K562 (cell line): ENCODE measurements around the gene MGAT4B. TPM values are rescaled to one million over a fixed set of nuclear protein-coding genes. Genes with fewer than 3 reads are reported as not detected.

ENCODE experiments used
- DMBX1 ChIP-seq: fragments of 250-450 bp; sonication (Bioruptor Pico); IDR thresholded peaks from 2 replicates; pipeline ENCODE4 v1.8.0; 2022; ENCODE audit warnings: inconsistent platforms, mild to moderate bottlenecking, moderate library complexity, borderline replicate concordance
- ELF2 ChIP-seq: fragments of 250-450 bp; sonication (Bioruptor Pico); IDR thresholded peaks from 2 replicates; pipeline ENCODE4 v1.5.0; 2021; ENCODE audit warnings: mild to moderate bottlenecking
- ELF4 ChIP-seq: fragments of 450-650 bp; formaldehyde crosslinking; IDR thresholded peaks from 2 replicates; pipeline ENCODE4 v1.4.0; 2022; ENCODE audit warnings: missing genetic modification characterization
- GMEB1 ChIP-seq: fragments of 250-450 bp; sonication (Bioruptor Pico); IDR thresholded peaks from 2 replicates; pipeline ENCODE4 v1.4.0; 2020; ENCODE audit warnings: mild to moderate bottlenecking
- HMGN3 ChIP-seq: IDR thresholded peaks from 2 replicates; pipeline ENCODE4 v1.6.1; 2011; ENCODE audit warnings: borderline replicate concordance, low read depth, mild to moderate bottlenecking, mixed read lengths, low read length; ENCODE audit not compliant: insufficient read length; ENCODE audit errors: extremely low read depth
- HMGXB4 ChIP-seq: sonication (generic); formaldehyde crosslinking; IDR thresholded peaks from 2 replicates; pipeline ENCODE4 v1.8.1; 2023; ENCODE audit warnings: mild to moderate bottlenecking, missing genetic modification reagents
- ID3 ChIP-seq, 2 experiments: fragments of 250-450 bp in 1 of 2; fragments of 450-650 bp in 1 of 2; sonication (Bioruptor Pico) in 1 of 2; IDR thresholded peaks; 2 replicates each; pipeline versions ENCODE4 v1.6.1 to v1.8.0; 2016 to 2021; ENCODE audit warnings: mild to moderate bottlenecking in 2 of 2, moderate library complexity in 2 of 2, missing compliant biosample characterization in 1 of 2, missing genetic modification characterization in 1 of 2
- MAFF ChIP-seq: IDR thresholded peaks from 2 replicates; pipeline ENCODE4 v1.6.1; 2012; ENCODE audit warnings: low read length, improper control_type of control experiment
- PHB ChIP-seq: fragments of 250-450 bp; sonication (Bioruptor Pico); IDR thresholded peaks from 2 replicates; pipeline ENCODE4 v1.5.0; 2021
- POLR2AphosphoS2 ChIP-seq: IDR thresholded peaks from 2 replicates; pipeline ENCODE4 v1.6.1; 2012; ENCODE audit warnings: low read length, improper control_type of control experiment
- PRMT5 ChIP-seq: sonication (generic); formaldehyde crosslinking; IDR thresholded peaks from 2 replicates; pipeline ENCODE4 v1.5.0; 2020; ENCODE audit warnings: missing genetic modification reagents
- RFX1 ChIP-seq: fragments of 450-650 bp; IDR thresholded peaks from 2 replicates; pipeline ENCODE4 v1.6.1; 2016; ENCODE audit warnings: mild to moderate bottlenecking, moderate library complexity
- SRSF3 ChIP-seq: fragments of 200-400 bp; formaldehyde crosslinking; IDR thresholded peaks from 2 replicates; pipeline ENCODE4 v1.6.1; 2016; ENCODE audit warnings: mild to moderate bottlenecking, low read length, moderate library complexity; ENCODE audit not compliant: insufficient read depth
- TCF7 ChIP-seq: sonication (generic); IDR thresholded peaks from 2 replicates; pipeline ENCODE4 v1.6.1; 2016; ENCODE audit warnings: antibody characterized with exemption, borderline replicate concordance
- ZBTB9 ChIP-seq: fragments of 450-650 bp; formaldehyde crosslinking; IDR thresholded peaks from 2 replicates; pipeline ENCODE4 v1.4.0; 2020; ENCODE audit warnings: mild to moderate bottlenecking, moderate library complexity
- ZNF280B ChIP-seq: fragments of 250-450 bp; sonication (Bioruptor Pico); IDR thresholded peaks from 2 replicates; pipeline ENCODE4 v1.5.1; 2021; ENCODE audit warnings: mild to moderate bottlenecking
- ZNF316 ChIP-seq: fragments of 450-650 bp; IDR thresholded peaks from 2 replicates; pipeline ENCODE4 v1.6.1; 2016
- polyA plus RNA-seq, 8 experiments: library from polyadenylated mRNA; depleted of rRNA in 4 of 8; stranded (reverse) in 5 of 8; unstranded in 3 of 8; fragments of >200 nt; fragmentation: Nextera tagmentation in 2 of 8; fragmentation: Illumina TruSeq in 1 of 8; extraction: Ambion mirVana in 2 of 8; extraction: Trizol in 1 of 8; gene quantifications; 2 replicates each; pipeline versions ENCODE4 v1.2.1 to v1.2.3, GENCODE V29; 2011 to 2014; ENCODE audit warnings: inconsistent platforms in 1 of 8, missing spikeins in 1 of 8
- total RNA-seq, 7 experiments: library from RNA; depleted of rRNA in 6 of 7; stranded (reverse); fragments of >200 nt in 6 of 7; fragmentation: Illumina TruSeq in 2 of 7; extraction: Trizol in 2 of 7; gene quantifications; 2 replicates each; pipeline versions ENCODE4 v1.2.1 to v1.2.3, GENCODE V29; 2011 to 2021; ENCODE audit warnings: low replicate concordance in 1 of 7

MGAT4B gene
- total and polyA plus RNA-seq, 9 of the 15 experiments (the other 6 are each of a cell fraction or from before 2014, with no cell fraction given), result 0.34 to 133 (median 75.4) TPM

- TF ChIP-seq GMEB1 (no peak), ID3 (CRISPR knock-in tag; IDR thresholded peaks at IDR 0.05) (no peak), ID3 (tag; IDR thresholded peaks at IDR 0.05) (no peak), ELF2 (no peak), ZBTB9 (no peak), DMBX1 (no peak), ZNF316 (peak; percentile 89), ELF4 (CRISPR knock-in tag) (no peak), TCF7 (no peak), PHB (CRISPR knock-in tag) (no peak), SRSF3 (no peak), HMGXB4 (CRISPR knock-in tag) (no peak), RFX1 (no peak), POLR2AphosphoS2 (no peak), ZNF280B (CRISPR knock-in tag) (no peak), HMGN3 (no peak), PRMT5 (CRISPR knock-in tag) (no peak), MAFF (peak; percentile 55; the same call in 1 of the 2 replicates)
Measured at GRCh38 chr5:179762781-179763176, 43.9 kb downstream of the MGAT4B start (continued).
